NOMO-1 treated with DMSO at 0.1 percent for 48 hours (cell line): ENCODE data around the gene GCHFR.

ENCODE experiments used
- DNase-seq: peaks from one replicate; lab custom pipeline; 2025; ENCODE audit not compliant: unreplicated experiment; lab: John Stamatoyannopoulos, UW

The GCHFR gene

DNA sequence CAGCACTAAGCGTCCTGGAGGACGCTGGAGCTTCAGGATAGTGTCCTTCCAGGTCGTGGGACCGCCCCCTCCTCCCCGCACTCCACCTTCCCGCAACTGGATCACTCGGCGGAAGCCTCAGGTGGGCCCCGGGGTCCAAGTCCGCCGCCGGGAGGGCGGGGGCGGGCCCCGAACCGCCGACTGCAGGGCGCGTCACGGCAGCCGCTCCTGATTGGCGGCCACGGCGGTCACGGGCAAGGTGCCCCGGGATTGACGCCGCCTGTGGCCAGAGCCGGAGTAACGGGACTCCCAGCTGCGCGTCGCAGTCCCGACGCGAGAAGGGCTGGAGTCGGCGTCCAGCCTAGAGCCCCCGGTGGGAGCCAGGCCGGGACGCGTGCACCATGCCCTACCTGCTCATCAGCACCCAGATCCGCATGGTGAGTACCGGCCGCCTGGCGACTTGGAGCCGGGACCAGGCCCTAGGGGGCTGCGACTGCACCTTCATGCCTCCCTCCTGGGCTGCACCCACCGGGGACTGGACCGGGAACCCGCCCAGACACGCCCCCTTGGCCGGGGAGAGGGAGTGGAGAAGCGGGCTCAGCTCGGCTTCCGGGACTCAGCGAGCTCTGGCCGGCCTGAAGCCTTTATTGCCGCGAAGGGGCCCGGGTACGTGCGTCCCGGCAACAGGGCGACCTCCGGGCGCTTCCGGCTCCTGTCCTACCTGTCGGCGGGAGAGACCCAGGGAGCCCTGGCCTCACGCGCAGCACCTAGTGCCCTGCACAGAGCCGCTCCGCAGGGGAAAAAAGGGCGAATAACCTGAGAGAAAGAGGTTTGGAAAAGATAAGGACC is at the start of gene GCHFR:
GCHFR (plus strand) TSS at position 268 of the 828 bp plus-strand sequence; CDS start at position 381, 113 bp downstream.
- DNase-seq, result peak; percentile 61

DNA sequence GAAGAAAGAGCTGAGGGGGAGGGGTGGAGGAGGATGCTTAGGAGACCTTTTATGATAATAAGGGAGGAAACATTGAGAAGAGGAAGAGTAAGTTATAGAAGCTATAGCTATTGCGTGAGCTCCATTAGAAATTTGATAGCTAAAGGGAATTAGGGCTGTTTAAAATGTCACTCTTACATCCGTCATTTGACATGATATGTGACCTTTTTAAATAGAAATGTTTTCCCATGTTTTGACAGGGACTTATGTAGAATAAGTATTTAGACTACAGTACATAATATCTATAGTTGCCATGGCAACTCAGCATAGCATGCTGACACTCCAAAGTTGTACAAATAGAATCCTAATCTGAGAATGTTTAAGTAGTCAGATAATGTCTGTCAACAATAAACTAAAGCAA is 49.7 kb upstream of the GCHFR start:
- no peak for DNase-seq

DNA sequence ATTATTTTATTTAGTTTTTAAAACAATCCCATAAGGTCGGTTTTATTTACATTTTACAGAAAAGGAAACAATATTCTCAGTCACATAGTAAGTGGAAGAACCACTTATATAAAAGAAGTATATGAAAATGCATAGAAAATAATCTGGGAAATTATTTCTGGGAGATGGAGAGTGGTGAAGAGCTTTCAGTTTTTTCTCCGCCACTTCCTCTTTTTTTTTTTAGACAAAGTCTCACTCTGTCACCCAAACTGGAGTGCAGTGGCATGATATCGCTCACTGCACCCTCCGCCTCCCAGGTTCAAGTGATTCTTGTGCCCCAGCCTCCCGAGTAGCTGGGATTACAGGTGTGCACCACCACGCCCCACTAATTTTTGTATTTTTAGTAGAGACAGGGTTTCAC is 47.7 kb upstream of the GCHFR start:
- no peak for DNase-seq

DNA sequence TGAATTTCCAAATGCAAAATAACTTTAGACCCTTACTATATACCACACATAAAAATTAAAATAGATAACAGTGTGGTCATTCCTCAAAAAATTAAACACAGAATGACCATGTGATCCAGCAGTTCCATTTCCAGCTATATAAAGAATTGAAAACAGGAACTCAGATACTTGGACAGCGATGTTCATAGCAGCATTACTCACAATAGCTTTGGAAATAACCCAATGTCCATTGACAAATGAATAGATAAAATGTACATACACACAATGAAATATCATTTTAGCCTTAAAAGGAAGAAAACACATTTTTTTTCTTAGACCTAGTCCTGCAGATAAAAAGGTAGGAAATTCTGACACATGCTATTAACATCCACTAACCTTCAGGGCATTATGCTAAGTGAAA is 42.2 kb upstream of the GCHFR start:
- no peak for DNase-seq

DNA sequence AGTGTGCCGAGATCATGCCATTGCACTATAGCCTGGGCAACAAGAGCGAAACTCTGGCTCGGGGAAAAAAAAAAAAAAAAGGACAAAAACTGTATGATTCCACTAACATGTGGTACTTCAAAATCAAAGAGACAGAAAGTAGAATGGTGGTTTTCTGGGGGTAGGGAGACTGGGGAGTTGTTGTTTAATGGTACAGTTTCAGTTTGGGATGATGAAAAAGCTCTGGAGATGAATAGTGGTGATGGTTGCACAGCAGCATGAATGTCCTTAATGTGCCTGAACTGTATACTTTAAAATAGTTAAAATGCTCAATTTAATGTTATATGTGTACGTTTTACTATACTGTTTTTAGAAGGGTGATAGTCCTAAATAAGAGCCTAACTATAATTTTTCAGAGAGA is 41.5 kb upstream of the GCHFR start:
- no peak for DNase-seq

- DNase-seq, result no peak
Measured at GRCh38 chr15:40722934-40723333, 40.9 kb upstream of the GCHFR start.

DNA sequence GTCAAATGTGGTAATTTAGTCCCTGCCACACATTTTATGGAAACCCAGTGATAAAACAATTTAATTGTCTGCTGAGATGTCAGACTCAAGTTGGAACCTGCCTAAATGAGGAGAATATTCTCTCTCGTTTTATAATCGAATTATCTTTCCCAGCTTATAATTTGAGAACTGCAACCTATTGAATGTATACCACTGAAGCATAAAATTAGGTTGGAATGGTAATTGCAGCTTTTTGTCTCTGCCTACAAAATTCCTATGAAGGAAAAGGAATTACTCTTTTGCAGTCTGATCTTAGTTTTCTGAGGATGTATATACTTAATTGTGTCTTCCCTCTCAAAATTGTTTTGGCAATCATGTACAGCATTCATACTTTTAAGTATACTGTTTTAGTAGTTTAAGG is 39.9 kb upstream of the GCHFR start:
- DNase-seq, result no peak

DNA sequence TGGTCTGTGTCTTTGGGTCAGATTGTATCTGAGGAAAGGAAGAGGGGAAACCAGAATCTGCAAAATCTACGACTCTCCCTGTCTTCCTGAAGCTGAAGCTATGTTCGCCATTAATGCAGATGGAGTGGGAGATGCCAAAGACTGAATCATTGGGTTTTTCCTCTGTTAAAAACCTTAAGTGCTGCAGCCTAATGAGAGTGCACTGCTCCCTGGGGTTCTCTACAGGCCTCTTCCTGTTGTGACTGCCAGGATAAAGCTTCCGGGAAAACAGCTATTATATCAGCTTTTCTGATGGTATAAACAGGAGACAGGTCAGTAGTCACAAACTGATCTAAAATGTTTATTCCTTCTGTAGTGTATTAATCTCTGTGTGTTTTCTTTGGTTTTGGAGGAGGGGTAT is 32.8 kb upstream of the GCHFR start:
- DNase-seq, result no peak

DNA sequence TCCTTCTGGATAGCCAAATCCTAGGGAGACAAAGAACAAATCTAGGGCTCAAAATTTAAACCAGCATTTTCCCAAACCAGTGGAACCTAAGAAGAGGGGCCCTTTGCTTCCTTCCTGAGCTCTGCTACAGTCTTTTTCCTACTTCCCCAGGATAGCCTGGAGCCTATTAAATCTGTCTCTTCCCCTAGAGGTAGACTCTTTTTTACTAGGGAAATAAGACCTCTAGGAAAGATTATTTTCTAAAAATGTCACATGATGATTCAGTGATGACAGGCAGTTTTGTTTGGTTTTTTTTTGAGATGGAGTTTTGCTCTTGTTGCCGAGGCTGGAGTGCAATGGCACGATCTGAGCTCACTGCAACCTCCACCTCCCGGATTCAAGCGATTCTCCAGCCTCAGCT is 27.3 kb upstream of the GCHFR start:
- no peak for DNase-seq

DNA sequence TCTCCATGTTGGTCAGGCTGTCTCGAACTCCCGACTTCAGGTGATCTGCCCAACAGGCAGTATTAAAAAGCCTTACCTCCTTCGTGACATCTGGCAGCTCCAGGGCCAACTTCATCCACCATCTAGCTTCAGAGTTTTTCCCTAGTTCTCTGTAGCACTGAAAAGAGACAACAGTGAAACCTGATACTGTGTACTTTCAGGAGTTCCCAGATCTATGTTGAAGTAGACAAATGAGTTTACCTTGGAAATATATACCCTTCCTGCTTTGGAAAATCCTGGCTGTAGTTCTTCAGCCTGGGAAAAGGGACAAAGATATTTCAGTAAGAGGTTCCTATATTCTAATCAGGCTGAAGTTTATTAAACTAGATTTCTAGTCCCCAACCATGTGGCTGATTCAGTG is 26.8 kb upstream of the GCHFR start:
- no peak for DNase-seq

DNA sequence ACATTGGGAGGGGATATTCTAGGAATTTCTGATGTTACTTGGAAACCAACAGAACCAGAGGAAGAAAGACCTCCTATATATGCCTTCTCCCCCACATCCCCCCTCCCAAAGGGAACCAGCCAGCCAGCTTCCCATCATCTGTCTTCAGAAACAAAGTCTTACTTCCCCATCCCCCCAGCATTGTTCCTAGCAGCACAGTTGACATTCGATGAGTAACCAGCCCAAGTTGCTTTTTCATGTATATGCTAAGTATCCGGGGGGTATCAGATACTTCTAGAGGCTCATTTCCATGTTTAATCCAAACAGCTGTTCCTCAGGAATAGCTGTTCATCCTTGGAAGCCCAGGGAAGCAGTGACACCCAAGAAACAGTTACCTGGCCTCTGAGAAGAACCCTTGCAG is 24.8 kb upstream of the GCHFR start:
- no peak for DNase-seq

GRCh38 chr15:40739854-40740253 is 24.0 kb upstream of the GCHFR start:
- DNase-seq, result no peak

- no peak for DNase-seq
Measured at GRCh38 chr15:40743485-40743901, 20.4 kb upstream of the GCHFR start.

DNA sequence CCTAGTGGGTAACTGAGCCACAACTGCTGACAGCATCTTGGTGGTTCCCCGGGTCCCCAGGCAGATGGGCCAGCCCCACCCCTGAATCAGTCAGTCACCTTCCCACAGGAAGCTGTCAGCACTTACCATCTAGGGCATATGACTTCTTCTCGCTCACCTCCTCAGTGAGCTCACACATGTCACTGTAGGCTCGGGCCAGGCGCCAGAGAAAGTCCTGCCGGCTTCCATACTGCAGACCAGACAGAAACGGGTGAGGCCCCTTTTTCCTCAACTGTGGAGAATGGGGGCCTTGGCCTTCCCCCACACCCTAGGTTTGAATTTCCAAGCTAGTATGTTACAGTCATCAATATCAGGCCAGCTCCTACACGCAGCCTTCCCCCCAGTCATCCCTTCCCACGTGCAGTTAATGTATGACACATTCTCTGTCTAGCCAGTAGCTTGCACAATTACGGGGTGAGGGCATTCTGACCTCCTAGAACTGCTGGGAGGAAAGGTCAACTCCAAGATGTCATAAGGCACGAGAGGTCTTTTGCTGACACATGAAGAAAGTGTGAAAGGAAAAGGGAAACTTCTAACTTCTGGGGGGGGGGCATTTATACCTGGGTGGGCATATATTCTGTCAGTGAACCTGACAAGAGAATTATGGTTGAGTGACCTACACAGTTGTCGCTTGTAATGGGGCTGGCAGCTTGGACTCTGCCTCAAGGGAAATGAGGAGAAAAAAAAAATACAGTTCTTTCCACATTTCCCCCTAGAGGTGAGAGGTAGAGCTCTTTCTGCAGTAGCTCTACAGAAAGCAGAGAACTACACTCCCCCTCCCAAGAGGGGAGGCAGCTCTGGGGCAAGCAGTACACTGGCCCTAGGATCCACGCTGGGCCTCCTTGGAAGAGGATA is 19.7 kb upstream of the GCHFR start:
- DNase-seq, result peak; percentile 18

DNA sequence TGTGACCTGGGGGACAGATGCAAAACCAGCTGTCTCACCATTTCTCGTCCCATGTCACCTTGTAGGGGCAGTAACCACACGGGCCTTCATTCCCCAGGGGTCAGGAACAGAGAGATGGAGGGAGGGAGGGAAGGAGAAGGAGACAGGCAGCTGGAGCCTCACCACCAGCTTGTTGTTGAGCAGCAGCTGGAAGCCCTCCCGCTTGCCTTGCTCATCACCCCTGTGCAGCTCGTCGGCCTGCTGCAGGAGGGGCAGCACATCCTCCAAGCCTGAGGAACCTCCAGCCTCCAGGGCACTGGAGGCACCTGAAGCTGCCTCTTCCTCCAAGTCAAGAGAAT is 19.1 kb upstream of the GCHFR start:
- DNase-seq, result no peak

GRCh38 chr15:40746916-40747418 is 16.9 kb upstream of the GCHFR start:
- DNase-seq, result peak; percentile 30

GRCh38 chr15:40747685-40748631 is 15.9 kb upstream of the GCHFR start:
- DNase-seq, result no peak

- no peak for DNase-seq
Measured at GRCh38 chr15:40749151-40749630, 14.7 kb upstream of the GCHFR start.

GRCh38 chr15:40750885-40751284 is 13.0 kb upstream of the GCHFR start:
- DNase-seq, result no peak

GRCh38 chr15:40751745-40752144 is 12.1 kb upstream of the GCHFR start:
- DNase-seq, result no peak

- DNase-seq, result no peak
Measured at GRCh38 chr15:40754574-40754882, 9.3 kb upstream of the GCHFR start.
